Measurements from ENCODE around the gene RASGRP3. TPM values are rescaled to one million over a fixed set of nuclear protein-coding genes. Genes with fewer than 3 reads are reported as not detected.

Gene RASGRP3
- total RNA-seq, 5 donors from 2014 or later (not counting 1 experiment from before 2014, with no cell fraction given), result 2.7 to 7.0 (median 4.4) TPM

DNA sequence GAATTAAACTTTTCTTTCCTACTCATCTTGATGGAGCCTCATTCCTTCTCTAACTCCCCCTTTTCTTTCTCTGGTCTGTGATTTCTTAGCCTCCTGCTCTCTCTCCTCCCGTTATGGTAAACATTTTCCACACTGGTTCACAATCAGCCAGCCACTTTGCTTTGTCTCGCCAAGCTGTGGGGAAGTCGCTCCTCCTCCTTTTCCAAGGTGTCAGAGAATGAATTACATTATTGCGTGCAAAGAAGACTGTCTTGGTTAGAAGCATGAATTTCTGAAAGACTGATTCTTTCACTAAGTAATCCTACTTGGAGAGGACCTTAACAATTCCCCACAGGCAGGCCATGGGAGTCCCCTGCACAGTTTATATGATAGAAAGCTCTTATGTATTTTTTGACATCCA lies 46.1 kb downstream of the RASGRP3 start:
- WGBS (ENCODE audit: insufficient coverage), result 67% methylated on average over 1 of the region's 4 CpGs
- no peaks in the 10 kb centered on the region for H3K9me3 ChIP-seq
- Mint-ChIP-seq H3K4me1 (peaks cover 0 to 6% (median 5%) of the 10 kb centered on the region in 3 donors), H3K4me3 (no peak overlapping the region), H3K27me3 (no peaks in the 10 kb centered on the region), H3K36me3 (peaks cover 25% of the 10 kb centered on the region), H3K27ac (no peak overlapping the region), H3K9me3 (no peaks in the 10 kb centered on the region)
- ChIA-PET POLR2A (interaction anchor here in 1 of 2 donors (0.7 kb wide), 1 partner anchor 24 kb away, joined by 4 read pairs; no protein-coding TSS in a partner anchor), CTCF (no interaction called here)
- DNase-seq (no peak), ATAC-seq (replicated peaks in 1 of 4) (no peak)
- H3K27me3 ChIP-seq (replicated peaks in 1 of 2; ENCODE audit: control insufficient read depth in 2 of 2, extremely low read depth in 1 of 2, insufficient read depth in 2 of 2, low read length in 1 of 2), result no peaks in the 10 kb centered on the region
- H3K4me1 ChIP-seq (ENCODE audit: control insufficient read depth in 1 of 2, extremely low read depth in 1 of 2, insufficient read depth in 2 of 2, low read length in 2 of 2), result no peaks in the 10 kb centered on the region
- no peaks in the 10 kb centered on the region for H3K36me3 ChIP-seq (ENCODE audit: control insufficient read depth in 2 of 2, extremely low read depth in 1 of 2, insufficient read depth in 1 of 2, low read length in 1 of 2)
- H3K4me3 ChIP-seq (ENCODE audit: control insufficient read depth in 1 of 2, extremely low read depth in 1 of 2, low read length in 1 of 2), result no peak overlapping the region
- H3K27ac ChIP-seq (ENCODE audit: low read length), result no peak overlapping the region

- peaks cover 34% of the 10 kb centered on the region for H3K36me3 Mint-ChIP-seq
These were observed 49.2 kb downstream of the RASGRP3 start for GRCh38 chr2:33525666-33526065.

GRCh38 chr2:33526132-33526531 lies 49.7 kb downstream of the RASGRP3 start:
- no peaks in the 10 kb centered on the region for H3K9me3 Mint-ChIP-seq
- peaks cover 30% of the 10 kb centered on the region for H3K36me3 Mint-ChIP-seq
- H3K4me3 Mint-ChIP-seq, result no peak overlapping the region
- Histone ChIP-seq H3K4me1 (ENCODE audit: control insufficient read depth in 1 of 2, extremely low read depth in 1 of 2, insufficient read depth in 2 of 2, low read length in 2 of 2) (no peaks in the 10 kb centered on the region), H3K9me3 (no peaks in the 10 kb centered on the region), H3K4me3 (ENCODE audit: control insufficient read depth in 1 of 2, extremely low read depth in 1 of 2, low read length in 1 of 2) (no peak overlapping the region), H3K36me3 (ENCODE audit: control insufficient read depth in 2 of 2, extremely low read depth in 1 of 2, insufficient read depth in 1 of 2, low read length in 1 of 2) (no peaks in the 10 kb centered on the region), H3K27ac (ENCODE audit: low read length) (no peak overlapping the region), H3K27me3 (replicated peaks in 1 of 2; ENCODE audit: control insufficient read depth in 2 of 2, extremely low read depth in 1 of 2, insufficient read depth in 2 of 2, low read length in 1 of 2) (no peaks in the 10 kb centered on the region)
- ATAC-seq (replicated peaks in 1 of 4) (no peak), DNase-seq (no peak)
- ChIA-PET POLR2A (no interaction called here), CTCF (interaction anchor here in 1 of 2 donors (0.6 kb wide), 2 partner anchors 15 to 102 kb away, joined by 3 read pairs; no protein-coding TSS in a partner anchor)
- H3K27ac Mint-ChIP-seq, result no peak overlapping the region
- H3K27me3 Mint-ChIP-seq, result no peaks in the 10 kb centered on the region
- WGBS (ENCODE audit: insufficient coverage), result no CpG with 5 or more reads among the region's 2 CpGs
- peaks cover 0 to 8% (median 6%) of the 10 kb centered on the region in 3 donors for H3K4me1 Mint-ChIP-seq

More at GRCh38 chr2:33525666-33526065, 49.2 kb downstream of the RASGRP3 start:
- no peak overlapping the region for H3K27ac ChIP-seq (ENCODE audit: low read length)
- no peaks in the 10 kb centered on the region for H3K27me3 ChIP-seq (replicated peaks in 1 of 2; ENCODE audit: control insufficient read depth in 2 of 2, extremely low read depth in 1 of 2, insufficient read depth in 2 of 2, low read length in 1 of 2)
- H3K9me3 Mint-ChIP-seq, result no peaks in the 10 kb centered on the region
- CTCF ChIA-PET, result interaction anchor here in 1 of 2 donors (0.6 kb wide), 2 partner anchors 16 to 101 kb away, joined by 3 read pairs; no protein-coding TSS in a partner anchor
- ATAC-seq (replicated peaks in 1 of 4) (no peak), DNase-seq (no peak)
- peaks cover 0 to 8% (median 6%) of the 10 kb centered on the region in 3 donors for H3K4me1 Mint-ChIP-seq
- no peaks in the 10 kb centered on the region for H3K27me3 Mint-ChIP-seq
- H3K27ac Mint-ChIP-seq, result no peak overlapping the region
- no peak overlapping the region for H3K4me3 ChIP-seq (ENCODE audit: control insufficient read depth in 1 of 2, extremely low read depth in 1 of 2, low read length in 1 of 2)
- no peaks in the 10 kb centered on the region for H3K4me1 ChIP-seq (ENCODE audit: control insufficient read depth in 1 of 2, extremely low read depth in 1 of 2, insufficient read depth in 2 of 2, low read length in 2 of 2)
- H3K36me3 ChIP-seq (ENCODE audit: control insufficient read depth in 2 of 2, extremely low read depth in 1 of 2, insufficient read depth in 1 of 2, low read length in 1 of 2), result no peaks in the 10 kb centered on the region
- H3K4me3 Mint-ChIP-seq, result no peak overlapping the region
- no peaks in the 10 kb centered on the region for H3K9me3 ChIP-seq
- POLR2A ChIA-PET, result no interaction called here
- WGBS (ENCODE audit: insufficient coverage), result no CpG with 5 or more reads among the region's 6 CpGs

- no peaks in the 10 kb centered on the region for H3K4me1 ChIP-seq (ENCODE audit: control insufficient read depth in 1 of 2, extremely low read depth in 1 of 2, insufficient read depth in 2 of 2, low read length in 2 of 2)
- H3K4me3 ChIP-seq (ENCODE audit: control insufficient read depth in 1 of 2, extremely low read depth in 1 of 2, low read length in 1 of 2), result no peak overlapping the region
- H3K9me3 Mint-ChIP-seq, result no peaks in the 10 kb centered on the region
- H3K36me3 ChIP-seq (ENCODE audit: control insufficient read depth in 2 of 2, extremely low read depth in 1 of 2, insufficient read depth in 1 of 2, low read length in 1 of 2), result no peaks in the 10 kb centered on the region
- no peak for ATAC-seq (replicated peaks in 1 of 4)
- H3K36me3 Mint-ChIP-seq, result peaks cover 34% of the 10 kb centered on the region
- no peak overlapping the region for H3K27ac ChIP-seq (ENCODE audit: low read length)
- WGBS (ENCODE audit: insufficient coverage), result 97% methylated on average over 4 of the region's 5 CpGs
- no peaks in the 10 kb centered on the region for H3K27me3 Mint-ChIP-seq
- no peaks in the 10 kb centered on the region for H3K27me3 ChIP-seq (replicated peaks in 1 of 2; ENCODE audit: control insufficient read depth in 2 of 2, extremely low read depth in 1 of 2, insufficient read depth in 2 of 2, low read length in 1 of 2)
- no peak overlapping the region for H3K27ac Mint-ChIP-seq
- H3K9me3 ChIP-seq, result no peaks in the 10 kb centered on the region
- no peak for DNase-seq
- CTCF ChIA-PET, result no interaction called here
- POLR2A ChIA-PET, result no interaction called here
- H3K4me1 Mint-ChIP-seq, result peaks cover 0 to 8% (median 6%) of the 10 kb centered on the region in 3 donors
- H3K4me3 Mint-ChIP-seq, result no peak overlapping the region
These were observed 50.5 kb downstream of the RASGRP3 start for GRCh38 chr2:33526921-33527320.

DNA sequence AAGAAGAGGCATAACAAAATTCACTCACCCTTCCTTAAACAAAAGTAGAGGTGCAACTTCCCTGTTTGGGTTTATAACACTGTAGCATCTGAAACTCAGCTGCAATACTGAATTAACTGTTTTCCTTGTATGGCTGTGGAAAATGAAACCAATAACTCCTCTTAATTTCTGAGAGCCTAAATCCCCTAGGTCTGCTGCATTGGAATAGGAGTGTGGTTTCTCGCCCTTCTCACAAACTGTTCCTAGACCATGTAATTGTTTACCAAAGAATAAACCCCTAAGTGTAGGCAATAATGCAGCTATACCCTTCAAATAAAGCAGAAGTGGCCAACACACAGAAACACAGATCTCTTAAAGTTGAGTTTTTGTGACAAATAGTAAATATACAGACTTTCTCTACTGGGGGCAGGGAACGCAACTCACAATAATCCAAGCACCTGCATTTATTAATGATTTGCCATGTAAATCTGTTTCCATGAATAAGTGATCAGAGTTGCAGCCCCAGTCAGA lies 52.0 kb downstream of the RASGRP3 start:
- no peaks in the 10 kb centered on the region for H3K9me3 Mint-ChIP-seq
- ChIA-PET POLR2A (no interaction called here), CTCF (no interaction called here)
- ATAC-seq (replicated peaks in 1 of 4) (no peak), DNase-seq (no peak)
- H3K27me3 ChIP-seq (replicated peaks in 1 of 2; ENCODE audit: control insufficient read depth in 2 of 2, extremely low read depth in 1 of 2, insufficient read depth in 2 of 2, low read length in 1 of 2), result no peaks in the 10 kb centered on the region
- no peaks in the 10 kb centered on the region for H3K27me3 Mint-ChIP-seq
- no peaks in the 10 kb centered on the region for H3K4me1 ChIP-seq (ENCODE audit: control insufficient read depth in 1 of 2, extremely low read depth in 1 of 2, insufficient read depth in 2 of 2, low read length in 2 of 2)
- H3K9me3 ChIP-seq, result no peaks in the 10 kb centered on the region
- H3K4me1 Mint-ChIP-seq, result peaks cover 0 to 8% (median 6%) of the 10 kb centered on the region in 3 donors
- no peak overlapping the region for H3K4me3 Mint-ChIP-seq
- no peak overlapping the region for H3K27ac Mint-ChIP-seq
- H3K36me3 Mint-ChIP-seq, result peaks cover 25% of the 10 kb centered on the region
- no peak overlapping the region for H3K27ac ChIP-seq (ENCODE audit: low read length)
- no peaks in the 10 kb centered on the region for H3K36me3 ChIP-seq (ENCODE audit: control insufficient read depth in 2 of 2, extremely low read depth in 1 of 2, insufficient read depth in 1 of 2, low read length in 1 of 2)
- H3K4me3 ChIP-seq (ENCODE audit: control insufficient read depth in 1 of 2, extremely low read depth in 1 of 2, low read length in 1 of 2), result no peak overlapping the region
- WGBS (ENCODE audit: insufficient coverage), result no CpG with 5 or more reads among the region's 2 CpGs

- DNase-seq, result no peak
- POLR2A ChIA-PET, result no interaction called here
- Histone ChIP-seq H3K9me3 (no peaks in the 10 kb centered on the region), H3K27ac (ENCODE audit: low read length) (no peak overlapping the region), H3K36me3 (ENCODE audit: control insufficient read depth in 2 of 2, extremely low read depth in 1 of 2, insufficient read depth in 1 of 2, low read length in 1 of 2) (no peaks in the 10 kb centered on the region), H3K27me3 (replicated peaks in 1 of 2; ENCODE audit: control insufficient read depth in 2 of 2, extremely low read depth in 1 of 2, insufficient read depth in 2 of 2, low read length in 1 of 2) (no peaks in the 10 kb centered on the region), H3K4me3 (ENCODE audit: control insufficient read depth in 1 of 2, extremely low read depth in 1 of 2, low read length in 1 of 2) (no peak overlapping the region), H3K4me1 (ENCODE audit: control insufficient read depth in 1 of 2, extremely low read depth in 1 of 2, insufficient read depth in 2 of 2, low read length in 2 of 2) (no peaks in the 10 kb centered on the region)
- WGBS (ENCODE audit: insufficient coverage), result 80% methylated on average over 1 of the region's 6 CpGs
- ATAC-seq (replicated peaks in 1 of 4), result no peak
- peaks cover 0 to 8% (median 6%) of the 10 kb centered on the region in 3 donors for H3K4me1 Mint-ChIP-seq
- no peaks in the 10 kb centered on the region for H3K27me3 Mint-ChIP-seq
- H3K27ac Mint-ChIP-seq, result no peak overlapping the region
- H3K9me3 Mint-ChIP-seq, result no peaks in the 10 kb centered on the region
- H3K4me3 Mint-ChIP-seq, result no peak overlapping the region
- CTCF ChIA-PET, result no interaction called here
- peaks cover 25% of the 10 kb centered on the region for H3K36me3 Mint-ChIP-seq
These were observed 53.5 kb downstream of the RASGRP3 start for GRCh38 chr2:33529771-33530481.

Data from T-cell (primary cell).